Keratinocyte (primary cell): ENCODE data around the gene OR5H1. TPM values are rescaled to one million over a fixed set of nuclear protein-coding genes. Genes with fewer than 3 reads are reported as not detected.

Experiments
- DNase-seq: peaks from one replicate; pipeline ENCODE4 v3.0.0-alpha.2; 2011; ENCODE audit warnings: low read depth, missing footprints, low spot score
- FAIRE-seq: peaks from 2 replicates; lab custom pipeline; 2011; peaks lifted over from hg19 to GRCh38; lab: Jason Lieb, UNC
- H2AFZ ChIP-seq: 2 replicates; pipeline ENCODE4 v1.6.0; 2012; ENCODE audit warnings: low read length, control low read depth, inconsistent platforms; ENCODE audit not compliant: control insufficient read depth
- H3K27ac ChIP-seq: 2 replicates; pipeline ENCODE4 v1.5.1; 2011; ENCODE audit warnings: low read length; ENCODE audit not compliant: control insufficient read depth, insufficient read depth
- H3K27me3 ChIP-seq: 3 replicates; pipeline ENCODE4 v1.6.0; 2011; ENCODE audit warnings: low read length; ENCODE audit not compliant: control insufficient read depth, insufficient read depth; ENCODE audit errors: extremely low read depth
- H3K36me3 ChIP-seq, 2 experiments: 2 replicates in 1 of 2; 3 replicates in 1 of 2; pipeline ENCODE4 v1.5.1; 2011; ENCODE audit warnings: low read length in 2 of 2, mild to moderate bottlenecking in 1 of 2; ENCODE audit not compliant: control insufficient read depth in 2 of 2, insufficient read depth in 2 of 2; ENCODE audit errors: extremely low read depth in 1 of 2
- H3K4me1 ChIP-seq: 3 replicates; pipeline ENCODE4 v1.5.1; 2011; ENCODE audit warnings: low read length; ENCODE audit not compliant: control insufficient read depth, insufficient read depth; ENCODE audit errors: extremely low read depth
- H3K4me2 ChIP-seq: 3 replicates; pipeline ENCODE4 v1.6.0; 2011; ENCODE audit warnings: low read depth, low read length; ENCODE audit not compliant: control insufficient read depth, insufficient read depth; ENCODE audit errors: extremely low read depth
- H3K4me3 ChIP-seq, 3 experiments: fragments of 200-600 bp in 1 of 3; sonication (generic) in 1 of 3; 2 replicates in 2 of 3; 3 replicates in 1 of 3; pipeline ENCODE4 v1.5.1; 2011 to 2016; ENCODE audit warnings: low read length in 3 of 3, mild to moderate bottlenecking in 3 of 3, control low read depth in 2 of 3, inconsistent platforms in 1 of 3, low read depth in 1 of 3, mixed read lengths in 1 of 3, mixed run types in 1 of 3, moderate library complexity in 1 of 3; ENCODE audit not compliant: control insufficient read depth in 2 of 3, insufficient read depth in 2 of 3; ENCODE audit errors: extremely low read depth in 1 of 3
- H3K79me2 ChIP-seq: 2 replicates; pipeline ENCODE4 v1.6.0; 2012; ENCODE audit warnings: low read length; ENCODE audit not compliant: control insufficient read depth, insufficient read depth
- H3K9ac ChIP-seq: 3 replicates; pipeline ENCODE4 v1.6.0; 2011; ENCODE audit warnings: low read length; ENCODE audit not compliant: control insufficient read depth, insufficient read depth; ENCODE audit errors: extremely low read depth
- H3K9me1 ChIP-seq: 3 replicates; pipeline ENCODE4 v1.6.0; 2011; ENCODE audit warnings: low read length; ENCODE audit not compliant: control insufficient read depth, insufficient read depth; ENCODE audit errors: extremely low read depth
- H3K9me3 ChIP-seq: 2 replicates; pipeline ENCODE4 v1.5.1; 2012; ENCODE audit warnings: low read depth, low read length; ENCODE audit not compliant: control insufficient read depth
- H4K20me1 ChIP-seq: 3 replicates; pipeline ENCODE4 v1.6.0; 2011; ENCODE audit warnings: low read length; ENCODE audit not compliant: control insufficient read depth, insufficient read depth; ENCODE audit errors: extremely low read depth
- EZH2 ChIP-seq: IDR thresholded peaks from one replicate; pipeline ENCODE4 v1.6.1; 2012; ENCODE audit warnings: inconsistent platforms, mild to moderate bottlenecking, low read length, moderate library complexity
- dilution Hi-C: fragments of 300-500 bp; cut with MboI; formaldehyde crosslinking; loops from one replicate; pipeline ENCODE4 v1.7.0; 2020; ENCODE audit warnings: low sequenced_read_pairs; ENCODE audit not compliant: extremely low pct_ligation_motif_present
- polyA plus RNA-seq, 5 experiments: library from polyadenylated mRNA; depleted of rRNA in 3 of 5; stranded (reverse) in 3 of 5; stranded (forward) in 1 of 5; unstranded in 1 of 5; fragments of >200 nt; gene quantifications; 1 replicate in 1 of 5; 2 replicates in 3 of 5; 3 replicates in 1 of 5; pipeline versions ENCODE4 v1.2.1 to v1.2.3, GENCODE V29; 2011 to 2012; ENCODE audit warnings: missing spikeins in 2 of 5, low read depth in 1 of 5, low replicate concordance in 1 of 5
- TF ChIP-seq, protein P1 (sequence below), 3 experiments: IDR thresholded peaks in 1 of 3; conservative IDR thresholded peaks in 1 of 3; optimal IDR thresholded peaks in 1 of 3; 2 replicates in 2 of 3; 3 replicates in 1 of 3; pipeline versions ENCODE3 to v1.5.1; 2011; ENCODE audit warnings: low read length in 3 of 3, mild to moderate bottlenecking in 3 of 3, moderate library complexity in 2 of 3, control low read depth in 1 of 3, inconsistent platforms in 1 of 3; ENCODE audit not compliant: insufficient read depth in 2 of 3; ENCODE audit errors: extremely low read depth in 1 of 3

OR5H1 gene
- polyA plus RNA-seq, 1 donor (not counting 4 experiments of a cell fraction or from before 2014, with no cell fraction given) = not detected

DNA sequence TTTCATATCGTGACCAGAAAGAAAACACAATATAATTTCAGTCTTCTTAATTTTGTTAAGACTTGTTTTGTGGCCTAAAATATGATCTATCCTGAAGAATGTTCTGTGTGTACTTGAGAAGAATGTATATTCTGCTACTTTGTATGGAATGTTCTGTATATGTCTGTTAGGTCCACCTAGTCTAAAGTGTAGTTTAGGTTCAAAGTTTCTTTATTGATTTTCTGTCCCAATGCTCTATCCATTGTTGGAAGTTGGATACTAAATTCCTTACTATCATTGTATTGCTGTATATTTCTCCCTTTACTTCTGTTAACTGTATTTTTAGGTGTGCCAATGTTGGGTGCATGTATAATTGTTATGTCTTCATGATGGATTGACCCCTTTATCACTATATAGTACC, 22.4 kb upstream of the OR5H1 start:
- Histone ChIP-seq H3K4me1 (no peaks in the 10 kb centered on the region), H3K79me2 (no peaks in the 10 kb centered on the region), H3K36me3 (no peaks in the 10 kb centered on the region), H3K4me3 (no peak overlapping the region), H3K4me2 (no peak overlapping the region), H3K9me1 (no peaks in the 10 kb centered on the region), H4K20me1 (no peaks in the 10 kb centered on the region), H3K27me3 (no peaks in the 10 kb centered on the region), H3K27ac (no peak overlapping the region), H2AFZ (no peak overlapping the region), H3K9ac (no peak overlapping the region), H3K9me3 (no peaks in the 10 kb centered on the region)
- dilution Hi-C loops = no loop called here
- no peak for TF ChIP-seq EZH2
- TF ChIP-seq, protein P1, sequence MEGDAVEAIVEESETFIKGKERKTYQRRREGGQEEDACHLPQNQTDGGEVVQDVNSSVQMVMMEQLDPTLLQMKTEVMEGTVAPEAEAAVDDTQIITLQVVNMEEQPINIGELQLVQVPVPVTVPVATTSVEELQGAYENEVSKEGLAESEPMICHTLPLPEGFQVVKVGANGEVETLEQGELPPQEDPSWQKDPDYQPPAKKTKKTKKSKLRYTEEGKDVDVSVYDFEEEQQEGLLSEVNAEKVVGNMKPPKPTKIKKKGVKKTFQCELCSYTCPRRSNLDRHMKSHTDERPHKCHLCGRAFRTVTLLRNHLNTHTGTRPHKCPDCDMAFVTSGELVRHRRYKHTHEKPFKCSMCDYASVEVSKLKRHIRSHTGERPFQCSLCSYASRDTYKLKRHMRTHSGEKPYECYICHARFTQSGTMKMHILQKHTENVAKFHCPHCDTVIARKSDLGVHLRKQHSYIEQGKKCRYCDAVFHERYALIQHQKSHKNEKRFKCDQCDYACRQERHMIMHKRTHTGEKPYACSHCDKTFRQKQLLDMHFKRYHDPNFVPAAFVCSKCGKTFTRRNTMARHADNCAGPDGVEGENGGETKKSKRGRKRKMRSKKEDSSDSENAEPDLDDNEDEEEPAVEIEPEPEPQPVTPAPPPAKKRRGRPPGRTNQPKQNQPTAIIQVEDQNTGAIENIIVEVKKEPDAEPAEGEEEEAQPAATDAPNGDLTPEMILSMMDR (optimal IDR thresholded peaks at IDR 0.05 in 1 of 3, IDR thresholded peaks at IDR 0.05 in 1 of 3, conservative IDR thresholded peaks at IDR 0.05 in 1 of 3; ENCODE audit: extremely low read depth in 1 of 3, insufficient read depth in 2 of 3, low read length in 3 of 3) = no peak
- no peak for DNase-seq
- no peak for FAIRE-seq

DNA sequence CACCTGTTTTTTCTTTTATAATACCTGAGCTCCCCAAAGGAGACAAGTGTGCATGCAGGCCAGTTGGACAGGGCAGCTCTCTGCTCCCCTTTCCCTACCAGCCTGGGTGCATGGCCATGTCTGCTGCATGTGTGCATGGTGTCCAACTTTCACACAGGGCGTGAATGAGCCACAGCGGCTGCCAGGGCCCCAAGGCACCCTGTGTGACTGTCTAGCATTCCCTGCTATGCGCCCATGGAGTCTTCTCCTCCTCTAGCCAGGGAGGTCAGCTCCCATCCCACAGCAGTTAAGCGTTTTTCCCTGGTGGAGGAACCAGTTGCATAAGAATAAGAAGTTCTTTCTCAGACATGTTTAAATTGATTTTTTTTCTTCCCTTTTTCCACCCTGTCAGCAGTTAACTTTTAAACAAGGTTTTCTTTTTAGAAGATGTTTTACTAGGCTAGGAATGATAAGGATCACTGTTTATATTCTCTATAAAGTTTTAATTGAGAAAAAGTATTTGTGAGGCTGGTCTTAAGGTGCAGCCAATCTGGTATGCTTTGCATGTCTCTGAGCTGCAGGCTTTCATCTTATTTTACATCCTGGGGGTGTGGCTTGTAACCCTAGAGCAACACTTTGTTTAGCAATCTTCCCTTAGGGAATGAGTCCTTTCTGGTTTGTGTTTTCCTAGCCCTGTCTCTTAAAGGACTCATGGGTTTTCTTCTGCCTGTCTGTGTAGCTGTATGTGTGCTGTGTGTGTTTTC, 20.5 kb upstream of the OR5H1 start:
- dilution Hi-C loops = no loop called here
- Histone ChIP-seq H3K4me1 (no peaks in the 10 kb centered on the region), H4K20me1 (no peaks in the 10 kb centered on the region), H3K36me3 (no peaks in the 10 kb centered on the region), H3K9me1 (no peaks in the 10 kb centered on the region), H3K9ac (no peak overlapping the region), H3K79me2 (no peaks in the 10 kb centered on the region), H3K27ac (no peak overlapping the region), H2AFZ (no peak overlapping the region), H3K9me3 (no peaks in the 10 kb centered on the region), H3K4me3 (no peak overlapping the region), H3K27me3 (no peaks in the 10 kb centered on the region), H3K4me2 (no peak overlapping the region)
- FAIRE-seq (no peak), DNase-seq (no peak)
- TF ChIP-seq EZH2 = no peak
- TF ChIP-seq, protein P1 (optimal IDR thresholded peaks at IDR 0.05 in 1 of 3, IDR thresholded peaks at IDR 0.05 in 1 of 3, conservative IDR thresholded peaks at IDR 0.05 in 1 of 3; ENCODE audit: extremely low read depth in 1 of 3, insufficient read depth in 2 of 3, low read length in 3 of 3) = no peak
